Measurements from ENCODE around the gene ARSG.

The ARSG gene

GRCh38 chr17:68457539-68458259 lies 166.4 kb downstream of the ARSG start:
- no peaks in the 10 kb centered on the region for H3K27me3 ChIP-seq (ENCODE audit: insufficient read depth, low read length)
- H3K9me3 ChIP-seq (ENCODE audit: low read length), result no peaks in the 10 kb centered on the region
- peak overlapping the region; percentile 83 for H3K4me2 ChIP-seq (ENCODE audit: low read length)
- H3K9me2 ChIP-seq (ENCODE audit: low read depth, low read length), result no peaks in the 10 kb centered on the region
- H3K27ac ChIP-seq (ENCODE audit: low read depth, low read length, poor library complexity, severe bottlenecking), result peak overlapping the region; percentile 78
- H3K9ac ChIP-seq (ENCODE audit: low read length), result peak overlapping the region; percentile 41; the same call in 1 of the 2 replicates
- no peaks in the 10 kb centered on the region for H4K20me1 ChIP-seq (ENCODE audit: insufficient read depth, low read length)
- H3K4me1 ChIP-seq (ENCODE audit: insufficient read depth, low read length, severe bottlenecking), result peaks cover 68% of the 10 kb centered on the region
- H3K36me3 ChIP-seq (ENCODE audit: insufficient read depth, low read length), result no peaks in the 10 kb centered on the region
- TF ChIP-seq CTCF (IDR thresholded peaks at IDR 0.05; ENCODE audit: low read length), result no peak
- no peak for TF ChIP-seq EZH2 (IDR thresholded peaks at IDR 0.05; ENCODE audit: borderline replicate concordance, low read length)
- no peaks in the 10 kb centered on the region for H3K79me2 ChIP-seq (ENCODE audit: insufficient read depth, low read length)
- H3F3A ChIP-seq (ENCODE audit: insufficient read depth, low read length), result no peaks in the 10 kb centered on the region
- H2AFZ ChIP-seq (ENCODE audit: low read length), result no peak overlapping the region
- peak overlapping the region; percentile 62 for H3K4me3 ChIP-seq (ENCODE audit: low read depth, low read length, poor library complexity, severe bottlenecking)

- peak overlapping the region; percentile 41 for H3K9ac ChIP-seq (ENCODE audit: low read length)
- peaks cover 75% of the 10 kb centered on the region for H3K4me1 ChIP-seq (ENCODE audit: insufficient read depth, low read length, severe bottlenecking)
- H2AFZ ChIP-seq (ENCODE audit: low read length), result 0 out of 2 replicates have a peak overlapping the region, but pooled peaks have one; percentile 22
Observed at GRCh38 chr17:68458260-68459036, 167.2 kb downstream of the ARSG start.

GRCh38 chr17:68459037-68459639 lies 167.8 kb downstream of the ARSG start:
- H3K4me1 ChIP-seq (ENCODE audit: insufficient read depth, low read length, severe bottlenecking), result peaks cover 75% of the 10 kb centered on the region
- H3K9me2 ChIP-seq (ENCODE audit: low read depth, low read length), result no peaks in the 10 kb centered on the region
- H3K4me3 ChIP-seq (ENCODE audit: low read depth, low read length, poor library complexity, severe bottlenecking), result peak overlapping the region; percentile 62
- peak overlapping the region; percentile 83 for H3K4me2 ChIP-seq (ENCODE audit: low read length)
- no peak for TF ChIP-seq CTCF (IDR thresholded peaks at IDR 0.05; ENCODE audit: low read length)
- no peak for TF ChIP-seq EZH2 (IDR thresholded peaks at IDR 0.05; ENCODE audit: borderline replicate concordance, low read length)
- no peaks in the 10 kb centered on the region for H3K9me3 ChIP-seq (ENCODE audit: low read length)
- H3K9ac ChIP-seq (ENCODE audit: low read length), result peak overlapping the region; percentile 41; the same call in 1 of the 2 replicates
- peak overlapping the region; percentile 78 for H3K27ac ChIP-seq (ENCODE audit: low read depth, low read length, poor library complexity, severe bottlenecking)
- no peaks in the 10 kb centered on the region for H4K20me1 ChIP-seq (ENCODE audit: insufficient read depth, low read length)
- no peaks in the 10 kb centered on the region for H3K79me2 ChIP-seq (ENCODE audit: insufficient read depth, low read length)
- H3F3A ChIP-seq (ENCODE audit: insufficient read depth, low read length), result no peaks in the 10 kb centered on the region
- H3K36me3 ChIP-seq (ENCODE audit: insufficient read depth, low read length), result no peaks in the 10 kb centered on the region
- H2AFZ ChIP-seq (ENCODE audit: low read length), result 0 out of 2 replicates have a peak overlapping the region, but pooled peaks have one; percentile 22
- H3K27me3 ChIP-seq (ENCODE audit: insufficient read depth, low read length), result no peaks in the 10 kb centered on the region

More at GRCh38 chr17:68458260-68459036, 167.2 kb downstream of the ARSG start:
- Histone ChIP-seq H3K79me2 (ENCODE audit: insufficient read depth, low read length) (no peaks in the 10 kb centered on the region), H3K9me2 (ENCODE audit: low read depth, low read length) (no peaks in the 10 kb centered on the region), H3K36me3 (ENCODE audit: insufficient read depth, low read length) (no peaks in the 10 kb centered on the region), H3K9me3 (ENCODE audit: low read length) (no peaks in the 10 kb centered on the region), H3K27ac (ENCODE audit: low read depth, low read length, poor library complexity, severe bottlenecking) (peak overlapping the region; percentile 78), H4K20me1 (ENCODE audit: insufficient read depth, low read length) (no peaks in the 10 kb centered on the region), H3K4me2 (ENCODE audit: low read length) (peak overlapping the region; percentile 83), H3K27me3 (ENCODE audit: insufficient read depth, low read length) (no peaks in the 10 kb centered on the region), H3F3A (ENCODE audit: insufficient read depth, low read length) (no peaks in the 10 kb centered on the region), H3K4me3 (ENCODE audit: low read depth, low read length, poor library complexity, severe bottlenecking) (peak overlapping the region; percentile 62)
- no peak for TF ChIP-seq EZH2 (IDR thresholded peaks at IDR 0.05; ENCODE audit: borderline replicate concordance, low read length)

Data from OCI-LY1 (cell line).